ENCODE results near the gene FRS2.

The FRS2 gene

GRCh38 chr12:69501154-69501895, 31.1 kb downstream of the FRS2 start:
- no peak for DNase-seq (ENCODE audit: low read depth)

- DNase-seq (ENCODE audit: low read depth) = no peak
Measured at GRCh38 chr12:69502345-69503081, 32.3 kb downstream of the FRS2 start.

DNA sequence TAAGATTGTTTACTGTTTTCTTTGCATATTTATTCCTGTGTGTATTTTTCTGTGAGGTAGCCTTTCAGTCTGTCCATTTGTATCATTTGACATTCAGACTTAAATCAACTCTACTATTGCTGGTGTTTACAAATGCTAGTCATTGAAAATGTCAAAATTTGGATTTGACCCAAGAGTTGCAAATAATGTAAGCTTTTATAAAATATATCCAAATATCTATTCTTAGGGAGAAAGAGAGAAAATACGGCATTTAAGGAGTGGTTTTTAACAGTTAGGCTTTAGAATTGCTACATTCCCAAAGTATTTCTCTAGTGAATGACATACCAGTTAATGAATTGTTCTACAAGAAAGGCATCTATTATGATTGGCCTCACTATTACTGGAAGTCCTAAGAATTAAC, 37.9 kb downstream of the FRS2 start:
- no peak for DNase-seq (ENCODE audit: low read depth)

DNA sequence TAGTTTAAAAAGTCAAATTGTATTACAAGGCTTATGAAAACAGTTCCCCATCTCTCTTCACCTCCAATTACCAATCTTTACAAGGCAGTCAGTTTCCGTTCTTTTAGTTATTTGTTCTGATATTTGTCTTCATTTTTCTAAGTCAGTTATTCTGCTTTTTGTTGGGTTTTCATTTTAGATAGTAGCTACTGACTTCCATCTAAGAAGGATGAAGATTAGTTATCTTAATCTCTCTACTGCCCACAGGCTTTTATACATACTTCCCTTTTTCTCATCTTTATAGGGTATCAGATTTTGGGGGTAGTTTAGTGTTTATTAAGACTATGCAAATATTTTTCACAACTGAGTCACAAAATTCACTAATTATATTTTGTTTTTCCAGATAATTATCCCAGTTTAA, 38.4 kb downstream of the FRS2 start:
- no peak for DNase-seq (ENCODE audit: low read depth)

GRCh38 chr12:69509308-69509736, 39.1 kb downstream of the FRS2 start:
- no peak for DNase-seq (ENCODE audit: low read depth)

GRCh38 chr12:69509904-69510827, 40.0 kb downstream of the FRS2 start:
- DNase-seq (ENCODE audit: low read depth) = no peak

GRCh38 chr12:69511016-69511415, 40.8 kb downstream of the FRS2 start:
- no peak for DNase-seq (ENCODE audit: low read depth)

- no peak for DNase-seq (ENCODE audit: low read depth)
Measured at GRCh38 chr12:69511469-69512267, 41.5 kb downstream of the FRS2 start.

- DNase-seq (ENCODE audit: low read depth) = no peak
Measured at GRCh38 chr12:69512820-69513219, 42.6 kb downstream of the FRS2 start.

DNA sequence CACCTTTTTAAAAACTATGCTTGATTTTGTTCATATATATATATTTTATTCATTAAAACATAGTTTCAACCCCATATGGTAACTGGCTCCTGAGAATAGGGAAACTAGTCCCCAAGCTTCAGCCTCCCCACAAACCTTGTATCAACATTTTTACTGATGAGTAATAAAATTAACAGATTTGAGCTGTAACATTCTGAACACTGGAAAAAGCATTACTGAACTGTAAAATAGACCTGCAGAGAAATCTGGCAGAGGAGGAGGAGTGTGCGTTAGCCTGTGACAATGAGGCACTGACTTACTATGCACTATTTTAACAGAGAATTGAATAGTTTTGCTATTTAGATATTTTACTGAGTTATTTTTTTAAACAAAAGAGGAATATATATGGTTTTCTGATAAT, 43.1 kb downstream of the FRS2 start:
- DNase-seq (ENCODE audit: low read depth) = no peak

GRCh38 chr12:69514111-69514510, 43.9 kb downstream of the FRS2 start:
- DNase-seq (ENCODE audit: low read depth) = no peak

- DNase-seq (ENCODE audit: low read depth) = no peak
Measured at GRCh38 chr12:69514845-69515244, 44.7 kb downstream of the FRS2 start.

DNA sequence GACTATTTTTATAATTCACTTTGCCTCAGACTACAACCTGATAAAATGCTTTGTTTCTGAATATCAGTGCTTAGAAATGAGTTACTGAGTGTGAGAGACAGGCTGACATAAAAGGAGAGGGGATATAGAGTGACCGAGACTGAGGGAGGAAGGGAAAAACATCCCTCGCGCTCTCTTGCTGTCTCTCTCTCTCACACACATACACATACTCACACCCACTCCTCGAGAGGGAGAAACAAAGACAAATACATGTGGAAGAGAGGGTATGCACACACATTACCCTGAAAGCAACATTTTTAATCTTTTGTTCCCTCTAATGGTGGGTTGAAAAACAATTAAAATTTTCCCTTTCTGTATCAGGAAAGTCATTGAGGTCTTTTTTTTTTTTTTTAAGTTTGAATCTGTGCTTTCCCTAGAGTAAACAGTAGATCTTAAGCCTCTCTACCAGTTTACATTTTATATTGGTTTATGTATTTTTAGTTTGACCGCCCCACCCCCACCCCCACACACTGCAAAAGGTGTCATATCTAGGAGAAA, 45.3 kb downstream of the FRS2 start:
- DNase-seq (ENCODE audit: low read depth) = no peak

GRCh38 chr12:69516950-69517349, 46.8 kb downstream of the FRS2 start:
- no peak for DNase-seq (ENCODE audit: low read depth)

DNA sequence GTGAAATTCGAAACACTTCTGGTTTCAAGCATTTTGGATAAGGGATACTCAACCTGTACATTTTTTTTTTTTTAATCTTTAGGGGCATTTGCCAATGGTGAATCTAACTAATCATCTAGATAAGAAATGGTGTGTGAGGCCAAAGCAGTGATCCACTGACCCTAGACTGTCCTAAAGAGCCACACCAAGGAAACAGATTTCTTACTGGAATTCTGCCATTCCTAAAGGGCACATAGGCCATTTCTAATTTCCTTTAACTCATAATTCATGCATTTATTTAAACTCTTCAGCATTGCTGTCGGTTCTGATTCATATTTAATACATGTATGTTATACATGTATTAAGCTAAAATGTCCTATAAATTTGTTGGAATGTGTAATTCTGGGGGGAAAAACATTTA, 47.2 kb downstream of the FRS2 start:
- no peak for DNase-seq (ENCODE audit: low read depth)

- DNase-seq (ENCODE audit: low read depth) = no peak
Measured at GRCh38 chr12:69519871-69520270, 49.7 kb downstream of the FRS2 start.

DNA sequence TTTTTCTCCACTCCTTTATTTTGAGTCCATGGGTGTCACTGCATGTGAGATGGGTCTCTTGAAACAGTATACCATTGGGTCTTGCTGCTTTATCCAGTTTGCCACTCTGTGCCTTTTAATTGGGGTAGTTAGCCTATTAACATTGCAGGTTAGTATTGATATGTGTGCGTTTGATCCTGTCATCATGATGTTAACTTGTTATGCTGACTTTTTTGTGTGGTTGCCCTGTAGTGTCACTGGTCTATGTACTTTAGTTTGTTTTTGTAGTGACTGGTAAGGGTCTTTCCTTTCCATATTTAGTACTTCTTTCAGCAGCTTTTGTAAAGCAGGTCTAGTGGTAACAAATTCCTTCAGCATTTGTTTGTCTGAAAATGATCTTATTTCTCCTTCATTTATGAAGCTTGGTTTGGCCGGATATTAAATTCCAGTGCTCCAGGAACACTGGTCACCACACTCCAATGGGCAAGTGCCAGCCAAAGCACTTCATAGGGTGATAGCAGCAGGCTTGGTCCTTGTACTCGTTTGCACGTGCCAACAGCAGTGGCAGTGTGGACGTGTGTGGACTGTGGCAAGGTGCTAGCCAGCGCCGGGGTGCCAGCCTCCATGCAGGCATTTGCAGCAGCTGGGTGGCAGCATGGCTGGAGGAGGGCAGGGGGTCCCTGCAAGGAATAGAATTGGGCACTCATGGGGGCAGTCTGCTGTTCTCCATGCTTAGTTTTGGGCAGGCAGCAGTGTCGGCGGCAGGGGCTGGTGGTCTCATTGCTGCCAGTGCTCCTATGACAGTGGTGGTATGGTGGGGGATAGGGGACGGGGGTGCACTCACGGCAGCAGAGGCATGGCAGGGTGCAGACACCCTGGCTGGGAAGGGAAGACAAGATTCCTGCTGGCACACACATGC, 53.5 kb downstream of the FRS2 start:
- no peak for DNase-seq (ENCODE audit: low read depth)

GRCh38 chr12:69524331-69524630, 54.1 kb downstream of the FRS2 start:
- DNase-seq (ENCODE audit: low read depth) = no peak

GRCh38 chr12:69524755-69525469, 54.7 kb downstream of the FRS2 start:
- DNase-seq (ENCODE audit: low read depth) = no peak
